Mesendoderm (in vitro differentiated cells): ENCODE results near the gene TTBK2.

Experiments used
- DNase-seq: peaks from one replicate; pipeline ENCODE4 v3.0.0; 2013
- H2AK5ac ChIP-seq: 2 replicates; pipeline ENCODE4 v1.6.1; 2013; ENCODE audit warnings: low read length, inconsistent platforms
- H2BK120ac ChIP-seq: 2 replicates; pipeline ENCODE4 v1.6.1; 2013; ENCODE audit warnings: low read depth, mild to moderate bottlenecking, low read length, moderate library complexity, mixed read lengths
- H2BK15ac ChIP-seq: replicated peaks from 2 replicates; pipeline ENCODE4 v1.6.1; 2013; ENCODE audit warnings: low read depth, mild to moderate bottlenecking, moderate library complexity
- H2BK5ac ChIP-seq: 2 replicates; pipeline ENCODE4 v1.6.1; 2013; ENCODE audit warnings: low read length, inconsistent platforms
- H3K18ac ChIP-seq: 2 replicates; pipeline ENCODE4 v1.6.1; 2013; ENCODE audit warnings: mild to moderate bottlenecking, low read length, mixed read lengths
- H3K23ac ChIP-seq: one replicate; pipeline ENCODE4 v1.6.1; 2013; ENCODE audit warnings: low read length
- H3K27ac ChIP-seq: 2 replicates; pipeline ENCODE4 v1.5.1; 2013; ENCODE audit warnings: low read depth, mild to moderate bottlenecking, inconsistent platforms, low read length, moderate library complexity
- H3K27me3 ChIP-seq: 2 replicates; pipeline ENCODE4 v1.6.1; 2013; ENCODE audit warnings: low read length, control low read depth, mild to moderate bottlenecking, inconsistent platforms; ENCODE audit not compliant: insufficient read depth, poor library complexity
- H3K36me3 ChIP-seq: 2 replicates; pipeline ENCODE4 v1.6.1; 2013; ENCODE audit warnings: low read length, inconsistent platforms; ENCODE audit not compliant: control insufficient read depth, insufficient read depth
- H3K4ac ChIP-seq: one replicate; pipeline ENCODE4 v1.6.1; 2013; ENCODE audit warnings: low read depth, mild to moderate bottlenecking, low read length, moderate library complexity
- H3K4me1 ChIP-seq: 2 replicates; pipeline ENCODE4 v1.6.1; 2013; ENCODE audit warnings: low read depth, low read length, inconsistent platforms; ENCODE audit not compliant: control insufficient read depth
- H3K4me2 ChIP-seq: 2 replicates; pipeline ENCODE4 v1.6.1; 2013; ENCODE audit warnings: low read length
- H3K4me3 ChIP-seq: 2 replicates; pipeline ENCODE4 v1.5.1; 2013; ENCODE audit warnings: mild to moderate bottlenecking, low read length
- H3K56ac ChIP-seq: one replicate; pipeline ENCODE4 v1.6.1; 2013; ENCODE audit warnings: low read length
- H3K79me1 ChIP-seq: 2 replicates; pipeline ENCODE4 v1.6.1; 2013; ENCODE audit warnings: low read length, inconsistent platforms
- H3K79me2 ChIP-seq: 2 replicates; pipeline ENCODE4 v1.6.1; 2013; ENCODE audit warnings: mild to moderate bottlenecking, low read length; ENCODE audit not compliant: control insufficient read depth, insufficient read depth
- H3K9ac ChIP-seq: 2 replicates; pipeline ENCODE4 v1.6.1; 2013; ENCODE audit warnings: low read length, inconsistent platforms
- H4K5ac ChIP-seq: one replicate; pipeline ENCODE4 v1.6.1; 2013; ENCODE audit warnings: low read length
- H4K8ac ChIP-seq: one replicate; pipeline ENCODE4 v1.6.1; 2013; ENCODE audit warnings: low read depth, mild to moderate bottlenecking, control low read depth, low read length, moderate library complexity
- WGBS: extraction: QIAGEN DNeasy Blood & Tissue Kit; methylation state at CpG from one replicate; pipeline ENCODE4 v1.1.7; 2013; ENCODE audit warnings: low lambda C conversion rate, missing lambda C conversion rate; ENCODE audit not compliant: insufficient coverage; ENCODE audit errors: extremely low coverage; 5-methylcytosine and 5-hydroxymethylcytosine counted together

Gene TTBK2

DNA sequence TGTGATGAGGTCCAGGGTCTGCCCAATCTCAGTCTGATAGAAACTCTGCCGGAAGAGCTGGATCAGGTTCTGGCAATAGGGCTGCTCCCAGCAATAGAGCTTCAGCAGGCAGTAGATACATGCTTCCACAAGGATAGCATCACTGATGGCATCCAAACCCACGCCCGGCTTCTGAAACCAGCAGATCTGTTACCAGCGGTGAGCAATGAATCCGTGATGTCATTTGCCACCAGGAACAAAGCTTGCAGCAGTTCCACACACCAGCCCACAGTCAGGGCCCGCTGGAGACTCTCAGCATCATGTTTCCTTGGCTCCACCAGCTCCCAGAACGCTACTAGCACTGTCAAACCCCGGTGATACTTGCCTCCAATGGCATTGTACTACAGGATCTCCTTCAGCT lies 19.3 kb upstream of the TTBK2 start:
- Histone ChIP-seq H3K4me3 (no peak overlapping the region), H3K9ac (no peak overlapping the region), H3K4me1 (no peaks in the 10 kb centered on the region), H3K23ac (no peak overlapping the region), H2BK120ac (no peak overlapping the region), H3K27me3 (no peaks in the 10 kb centered on the region), H2BK5ac (no peak overlapping the region), H4K5ac (no peak overlapping the region), H3K18ac (no peak overlapping the region), H2BK15ac (no peak overlapping the region), H3K56ac (no peak overlapping the region), H3K27ac (no peak overlapping the region), H3K79me1 (no peaks in the 10 kb centered on the region), H3K4me2 (no peak overlapping the region), H3K79me2 (no peaks in the 10 kb centered on the region), H2AK5ac (no peak overlapping the region), H3K4ac (no peak overlapping the region), H3K36me3 (no peaks in the 10 kb centered on the region), H4K8ac (no peak overlapping the region)
- no peak for DNase-seq
- no CpG with 5 or more reads among the region's 8 CpGs for WGBS

GRCh38 chr15:42937143-42937542 lies 16.6 kb upstream of the TTBK2 start:
- Histone ChIP-seq H4K8ac (no peak overlapping the region), H3K27me3 (no peaks in the 10 kb centered on the region), H2BK120ac (no peak overlapping the region), H2BK15ac (no peak overlapping the region), H3K23ac (no peak overlapping the region), H3K18ac (no peak overlapping the region), H3K56ac (no peak overlapping the region), H3K9ac (no peak overlapping the region), H3K36me3 (no peaks in the 10 kb centered on the region), H3K4me1 (no peaks in the 10 kb centered on the region), H3K4me3 (no peak overlapping the region), H3K27ac (no peak overlapping the region), H2AK5ac (no peak overlapping the region), H3K4me2 (no peak overlapping the region), H4K5ac (no peak overlapping the region), H3K4ac (no peak overlapping the region), H2BK5ac (no peak overlapping the region), H3K79me1 (no peaks in the 10 kb centered on the region), H3K79me2 (no peaks in the 10 kb centered on the region)
- DNase-seq, result no peak

DNA sequence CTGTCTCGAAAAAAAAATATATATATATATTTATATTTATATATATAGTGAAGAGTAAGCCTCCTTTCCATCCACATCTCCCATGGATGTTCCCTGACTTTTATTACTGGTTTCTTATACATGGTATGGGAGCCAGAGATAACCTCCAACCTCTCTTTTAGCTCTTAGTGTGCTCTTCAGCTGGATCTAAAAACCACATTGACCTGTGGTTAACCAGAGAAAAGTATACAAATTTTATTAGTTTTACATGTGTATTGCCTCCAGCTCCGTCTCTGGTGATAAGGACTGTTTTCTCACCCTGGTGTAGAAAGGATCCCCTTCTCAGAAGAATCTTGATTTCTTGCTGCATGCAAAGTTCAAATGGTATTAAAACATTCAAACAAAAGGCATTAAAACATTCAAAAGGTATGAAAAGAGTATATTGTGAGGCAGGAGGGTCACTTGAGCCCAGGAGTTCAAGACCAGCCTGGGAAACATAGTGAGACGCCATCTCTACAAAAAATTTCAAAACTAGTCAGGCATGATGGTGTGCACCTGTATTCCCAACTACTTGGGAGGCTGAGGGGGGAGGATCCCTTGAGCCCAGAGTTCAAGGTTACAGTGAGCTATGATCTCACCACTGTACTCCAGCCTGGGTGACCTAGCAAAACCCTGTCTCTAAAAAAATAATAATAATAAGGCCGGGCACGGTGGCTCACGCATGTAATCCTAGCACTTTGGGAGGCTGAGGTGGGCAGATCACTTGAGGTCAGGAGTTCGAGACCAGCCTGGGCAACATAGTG lies 13.5 kb upstream of the TTBK2 start:
- no peak overlapping the region for H3K4ac ChIP-seq
- H3K18ac ChIP-seq, result no peak overlapping the region
- no peak overlapping the region for H4K8ac ChIP-seq
- H3K4me2 ChIP-seq, result no peak overlapping the region
- H3K36me3 ChIP-seq, result no peaks in the 10 kb centered on the region
- H3K9ac ChIP-seq, result no peak overlapping the region
- H2BK5ac ChIP-seq, result no peak overlapping the region
- H3K23ac ChIP-seq, result no peak overlapping the region
- no peaks in the 10 kb centered on the region for H3K4me1 ChIP-seq
- H3K56ac ChIP-seq, result no peak overlapping the region
- no peaks in the 10 kb centered on the region for H3K27me3 ChIP-seq
- H3K27ac ChIP-seq, result no peak overlapping the region
- no peak overlapping the region for H2AK5ac ChIP-seq
- DNase-seq, result no peak
- no peaks in the 10 kb centered on the region for H3K79me2 ChIP-seq
- WGBS, result no CpG with 5 or more reads among the region's 7 CpGs
- no peaks in the 10 kb centered on the region for H3K79me1 ChIP-seq
- no peak overlapping the region for H4K5ac ChIP-seq
- H3K4me3 ChIP-seq, result no peak overlapping the region
- no peak overlapping the region for H2BK15ac ChIP-seq
- no peak overlapping the region for H2BK120ac ChIP-seq

GRCh38 chr15:42932833-42933515 lies 12.4 kb upstream of the TTBK2 start:
- Histone ChIP-seq H3K79me1 (no peaks in the 10 kb centered on the region), H3K27me3 (no peaks in the 10 kb centered on the region), H3K79me2 (no peaks in the 10 kb centered on the region), H2BK120ac (no peak overlapping the region), H3K27ac (no peak overlapping the region), H3K36me3 (no peaks in the 10 kb centered on the region), H3K56ac (no peak overlapping the region), H2BK5ac (no peak overlapping the region), H3K18ac (no peak overlapping the region), H3K4ac (no peak overlapping the region), H4K8ac (no peak overlapping the region), H2BK15ac (no peak overlapping the region), H3K4me3 (no peak overlapping the region), H4K5ac (no peak overlapping the region), H3K23ac (no peak overlapping the region), H3K9ac (no peak overlapping the region), H2AK5ac (no peak overlapping the region), H3K4me2 (no peak overlapping the region), H3K4me1 (no peaks in the 10 kb centered on the region)
- WGBS, result no CpG with 5 or more reads among the region's 2 CpGs
- DNase-seq, result peak; percentile 5

- Histone ChIP-seq H2BK5ac (no peak overlapping the region), H3K56ac (no peak overlapping the region), H3K9ac (no peak overlapping the region), H3K4me2 (no peak overlapping the region), H3K18ac (no peak overlapping the region), H3K4me1 (no peaks in the 10 kb centered on the region), H3K79me2 (no peaks in the 10 kb centered on the region), H3K79me1 (no peaks in the 10 kb centered on the region), H3K27me3 (no peaks in the 10 kb centered on the region), H3K36me3 (no peaks in the 10 kb centered on the region), H4K8ac (no peak overlapping the region), H3K23ac (no peak overlapping the region), H4K5ac (no peak overlapping the region), H3K4ac (no peak overlapping the region), H3K4me3 (no peak overlapping the region), H2BK120ac (no peak overlapping the region), H3K27ac (no peak overlapping the region), H2AK5ac (no peak overlapping the region), H2BK15ac (no peak overlapping the region)
- DNase-seq, result no peak
- no CpG with 5 or more reads among the region's 7 CpGs for WGBS
Measured at GRCh38 chr15:42931702-42932486, 11.3 kb upstream of the TTBK2 start.
